Measurements from ENCODE around the gene ANHX.

The ANHX gene

DNA sequence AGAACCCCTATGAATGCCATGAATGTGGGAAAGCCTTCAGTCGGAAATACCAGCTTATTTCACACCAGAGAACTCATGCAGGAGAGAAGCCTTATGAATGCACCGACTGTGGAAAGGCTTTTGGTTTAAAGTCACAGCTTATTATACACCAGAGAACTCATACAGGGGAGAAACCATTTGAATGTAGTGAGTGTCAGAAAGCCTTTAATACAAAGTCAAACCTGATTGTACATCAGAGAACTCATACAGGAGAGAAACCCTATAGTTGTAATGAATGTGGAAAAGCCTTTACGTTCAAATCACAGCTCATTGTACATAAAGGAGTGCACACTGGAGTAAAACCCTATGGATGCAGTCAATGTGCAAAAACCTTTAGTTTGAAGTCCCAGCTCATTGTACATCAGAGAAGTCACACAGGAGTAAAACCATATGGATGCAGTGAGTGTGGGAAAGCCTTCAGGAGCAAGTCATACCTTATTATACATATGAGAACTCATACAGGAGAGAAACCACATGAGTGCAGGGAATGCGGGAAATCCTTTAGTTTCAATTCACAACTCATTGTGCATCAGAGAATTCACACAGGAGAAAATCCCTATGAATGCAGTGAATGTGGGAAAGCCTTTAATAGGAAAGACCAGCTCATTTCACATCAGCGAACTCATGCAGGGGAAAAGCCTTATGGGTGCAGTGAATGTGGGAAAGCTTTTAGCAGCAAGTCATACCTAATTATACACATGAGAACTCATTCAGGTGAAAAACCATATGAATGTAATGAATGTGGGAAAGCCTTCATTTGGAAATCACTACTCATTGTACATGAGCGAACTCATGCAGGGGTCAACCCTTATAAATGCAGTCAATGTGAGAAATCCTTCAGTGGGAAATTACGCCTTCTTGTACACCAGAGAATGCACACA is 32.1 kb downstream of the ANHX start:
- in situ Hi-C loops (cut with HindIII; ENCODE audit: low sequenced_read_pairs): no loop called here

DNA sequence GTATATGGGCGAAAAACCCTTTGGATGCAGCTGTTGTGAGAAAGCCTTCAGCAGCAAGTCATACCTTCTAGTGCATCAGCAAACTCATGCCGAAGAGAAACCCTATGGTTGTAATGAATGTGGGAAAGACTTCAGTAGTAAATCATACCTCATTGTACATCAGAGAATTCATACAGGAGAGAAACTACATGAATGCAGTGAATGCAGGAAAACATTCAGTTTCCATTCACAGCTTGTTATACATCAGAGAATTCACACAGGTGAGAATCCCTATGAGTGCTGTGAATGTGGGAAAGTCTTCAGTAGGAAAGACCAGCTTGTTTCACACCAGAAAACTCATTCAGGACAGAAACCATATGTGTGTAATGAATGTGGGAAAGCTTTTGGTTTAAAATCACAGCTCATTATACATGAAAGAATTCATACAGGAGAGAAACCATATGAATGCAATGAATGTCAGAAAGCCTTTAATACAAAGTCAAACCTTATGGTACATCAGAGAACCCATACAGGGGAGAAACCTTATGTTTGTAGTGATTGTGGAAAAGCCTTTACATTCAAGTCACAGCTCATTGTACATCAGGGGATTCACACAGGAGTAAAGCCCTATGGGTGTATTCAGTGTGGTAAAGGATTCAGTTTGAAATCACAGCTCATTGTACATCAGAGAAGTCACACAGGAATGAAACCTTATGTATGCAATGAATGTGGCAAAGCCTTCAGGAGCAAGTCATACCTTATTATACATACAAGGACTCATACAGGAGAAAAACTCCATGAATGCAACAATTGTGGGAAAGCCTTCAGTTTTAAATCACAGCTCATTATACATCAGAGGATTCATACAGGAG is 33.0 kb downstream of the ANHX start:
- in situ Hi-C loops (cut with HindIII; ENCODE audit: low sequenced_read_pairs): no loop called here

DNA sequence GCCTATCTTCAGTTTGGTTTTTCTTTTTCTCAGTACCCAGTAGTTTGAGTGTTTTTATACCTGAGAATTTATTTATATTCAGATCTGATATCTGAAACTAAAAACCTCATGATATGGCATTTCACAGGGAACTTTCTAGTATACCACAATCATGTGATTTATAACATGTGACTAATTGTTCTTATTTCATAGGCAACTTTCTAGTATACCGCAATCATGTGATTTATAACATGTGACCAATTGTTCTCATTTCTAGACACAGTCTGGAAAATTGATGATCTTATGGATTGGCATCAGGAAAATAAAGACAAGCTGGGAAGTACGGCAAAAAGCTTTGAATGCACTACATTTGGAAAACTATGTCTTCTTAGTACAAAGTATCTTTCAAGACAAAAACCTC is 33.8 kb downstream of the ANHX start:
- in situ Hi-C loops (cut with HindIII; ENCODE audit: low sequenced_read_pairs): no loop called here

DNA sequence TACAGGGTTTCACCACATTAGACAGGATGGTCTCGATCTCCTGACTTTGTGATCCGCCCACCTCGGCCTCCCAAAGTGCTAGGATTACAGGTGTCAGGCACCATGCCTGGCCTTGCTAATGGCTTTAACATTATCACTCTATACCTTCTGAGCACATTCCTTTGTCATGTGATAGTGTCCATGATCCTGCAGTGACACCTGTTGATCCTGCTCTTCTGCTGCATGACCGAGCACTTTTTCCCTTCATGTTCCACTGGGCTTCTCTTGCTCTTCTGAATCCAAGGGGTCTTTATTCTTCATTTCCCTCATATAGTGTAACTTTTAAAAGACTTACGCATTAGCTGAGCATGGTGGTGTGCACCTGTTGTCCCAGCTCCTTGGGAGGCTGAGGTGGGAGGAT is 42.8 kb downstream of the ANHX start:
- in situ Hi-C loops (cut with HindIII; ENCODE audit: low sequenced_read_pairs): no loop called here

DNA sequence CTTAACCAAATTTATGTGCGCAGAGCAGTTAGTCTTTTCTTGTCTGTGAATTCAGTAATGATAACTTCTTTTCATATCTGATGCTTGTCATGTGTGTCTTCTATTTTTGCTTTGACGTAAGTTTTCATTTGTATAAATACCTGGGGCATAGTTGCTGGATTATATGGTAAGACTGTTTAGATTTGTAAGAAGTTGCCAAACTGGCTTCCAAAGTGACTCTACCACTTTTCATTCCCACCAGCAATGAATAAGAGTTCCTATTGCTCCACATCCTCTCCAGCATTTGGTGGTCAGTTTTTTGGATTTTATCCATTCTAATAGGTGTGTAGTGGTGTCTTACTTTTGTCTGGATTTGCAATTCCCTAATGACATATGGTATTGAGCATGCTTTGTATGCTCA is 45.5 kb downstream of the ANHX start:
- in situ Hi-C loops (cut with HindIII; ENCODE audit: low sequenced_read_pairs): no loop called here

DNA sequence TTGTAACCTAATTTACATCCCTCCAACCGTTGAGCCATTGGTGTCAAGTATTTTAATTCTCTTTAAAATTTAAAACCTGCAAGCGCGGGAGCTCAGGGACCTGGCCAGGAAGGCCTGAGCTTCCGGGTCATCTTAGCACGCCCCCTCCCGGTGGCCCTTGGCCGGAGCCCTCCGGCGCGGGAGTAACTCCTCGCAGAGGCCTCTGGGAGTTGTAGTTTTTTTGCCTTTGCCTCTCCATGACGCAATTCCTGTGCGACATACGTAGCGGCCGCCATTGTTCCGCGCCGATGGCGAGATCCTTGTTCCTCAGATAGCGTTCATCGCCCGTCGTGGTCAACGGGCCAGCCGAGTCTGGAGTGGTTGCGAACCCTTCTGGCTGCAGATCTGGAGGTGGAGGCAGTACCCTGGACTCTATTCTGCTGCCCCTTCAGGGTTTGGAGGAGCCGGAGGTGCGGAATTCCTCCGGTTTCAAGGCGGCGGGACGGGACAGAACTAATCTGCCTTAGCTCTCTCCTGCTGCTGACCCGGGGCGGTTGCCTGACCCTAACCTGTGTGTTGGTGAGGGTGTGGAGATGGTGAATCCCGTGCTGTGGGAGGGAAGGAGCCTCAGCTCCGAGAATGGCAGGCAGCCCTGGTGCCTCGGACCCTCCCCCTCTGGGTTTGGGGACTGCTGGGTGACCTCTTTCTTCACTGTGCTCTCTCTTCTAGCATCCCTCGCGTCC is 54.3 kb downstream of the ANHX start, which contains the start of gene ZNF268:
TSS of gene ZNF268 (plus strand) at position 258 of the 722 bp plus-strand sequence. CDS start 503 bp downstream, outside the sequence.
- in situ Hi-C loops (cut with HindIII; ENCODE audit: low sequenced_read_pairs): no loop called here

DNA sequence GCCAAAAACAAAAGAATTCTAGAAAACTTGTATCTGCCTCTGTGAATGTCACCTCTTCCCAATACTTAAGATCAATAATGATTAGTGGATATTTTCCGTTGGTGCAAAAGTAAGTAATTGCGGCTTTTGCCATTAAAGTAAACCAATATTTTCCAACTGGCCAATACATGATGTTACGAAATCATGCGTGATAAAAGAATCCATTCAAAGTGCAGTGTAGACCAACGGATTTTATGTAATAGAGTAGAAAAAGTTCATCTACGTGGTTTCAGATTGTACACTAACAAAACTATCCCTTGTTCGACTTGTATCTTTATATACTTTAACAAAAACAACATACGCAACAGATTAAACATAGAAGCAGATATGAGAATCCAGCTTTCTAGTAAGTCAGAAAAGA is 55.0 kb downstream of the ANHX start:
- in situ Hi-C loops (cut with HindIII; ENCODE audit: low sequenced_read_pairs): no loop called here

DNA sequence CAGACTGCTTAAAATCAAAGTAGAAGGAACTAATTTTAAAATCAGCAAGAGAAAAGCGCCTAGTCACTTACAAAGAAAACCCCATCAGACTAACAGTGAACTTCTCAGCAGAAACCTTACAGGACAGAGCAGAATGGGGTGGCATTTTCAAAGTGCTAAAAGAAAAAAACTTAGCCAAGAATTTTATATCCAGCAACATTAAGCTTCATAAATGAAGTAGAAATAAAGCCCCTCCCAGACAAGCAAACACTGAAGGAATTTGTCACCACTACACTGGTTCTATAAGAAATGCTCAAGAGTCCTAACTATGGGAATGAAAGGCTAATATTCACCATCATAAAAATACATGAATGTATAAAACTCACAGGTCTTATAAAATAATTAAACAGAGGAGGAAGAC is 60.8 kb downstream of the ANHX start:
- in situ Hi-C loops (cut with HindIII; ENCODE audit: low sequenced_read_pairs): no loop called here

DNA sequence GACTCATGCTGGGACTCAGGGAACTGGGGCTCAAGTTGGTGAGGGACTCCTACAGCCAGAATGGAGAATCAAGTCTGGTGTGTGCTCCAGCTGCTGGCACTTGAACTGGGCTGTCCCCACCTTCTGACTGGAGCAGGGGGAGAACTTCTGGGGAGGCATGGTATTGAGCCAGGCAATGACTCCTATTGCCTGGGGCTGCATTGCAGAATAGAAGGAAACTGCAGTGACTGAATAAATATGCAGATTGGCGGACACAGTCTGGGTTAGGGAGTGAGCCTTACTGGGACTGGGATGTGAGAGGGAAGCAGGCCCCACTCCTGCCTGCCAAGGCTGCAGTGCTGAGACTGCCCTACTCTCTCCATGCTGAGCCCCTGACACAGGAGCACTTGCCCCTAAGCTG is 63.2 kb downstream of the ANHX start:
- in situ Hi-C loops (cut with HindIII; ENCODE audit: low sequenced_read_pairs): no loop called here
